HAP-1 (cell line): ENCODE results near the gene MIOS.
A peak's percentile ranks its signal among the peaks of the same experiment; 100 is the strongest.

Source experiments
- DNase-seq, 2 experiments: peaks; one replicate each; pipeline ENCODE4 v3.0.0-alpha.2; 2016 to 2020; ENCODE audit warnings: low spot score in 2 of 2
- H3K27me3 ChIP-seq: fragments of 250-450 bp; sonication (Bioruptor Pico); 2 replicates; pipeline ENCODE4 v1.5.1; 2020; ENCODE audit warnings: low read depth, mild to moderate bottlenecking, moderate library complexity
- H3K36me3 ChIP-seq: fragments of 250-450 bp; sonication (Bioruptor Pico); replicated peaks from 2 replicates; pipeline ENCODE4 v1.5.1; 2020; ENCODE audit warnings: mild to moderate bottlenecking
- H3K4me1 ChIP-seq: fragments of 250-450 bp; sonication (Bioruptor Pico); 2 replicates; pipeline ENCODE4 v1.5.1; 2020; ENCODE audit warnings: mild to moderate bottlenecking
- H3K4me3 ChIP-seq: fragments of 250-450 bp; sonication (Bioruptor Pico); 2 replicates; pipeline ENCODE4 v1.5.1; 2020; ENCODE audit warnings: mild to moderate bottlenecking, moderate library complexity
- H3K9me3 ChIP-seq: fragments of 250-450 bp; sonication (Bioruptor Pico); 2 replicates; pipeline ENCODE4 v1.5.1; 2020; ENCODE audit warnings: mild to moderate bottlenecking, moderate library complexity
- in situ Hi-C: fragments of 300-500 bp; cut with MboI; formaldehyde crosslinking; loops from 3 replicates; pipeline ENCODE4 v1.14.3; 2020; ENCODE audit warnings: low sequenced_read_pairs, inconsistent platforms, mixed read lengths

Gene MIOS

DNA sequence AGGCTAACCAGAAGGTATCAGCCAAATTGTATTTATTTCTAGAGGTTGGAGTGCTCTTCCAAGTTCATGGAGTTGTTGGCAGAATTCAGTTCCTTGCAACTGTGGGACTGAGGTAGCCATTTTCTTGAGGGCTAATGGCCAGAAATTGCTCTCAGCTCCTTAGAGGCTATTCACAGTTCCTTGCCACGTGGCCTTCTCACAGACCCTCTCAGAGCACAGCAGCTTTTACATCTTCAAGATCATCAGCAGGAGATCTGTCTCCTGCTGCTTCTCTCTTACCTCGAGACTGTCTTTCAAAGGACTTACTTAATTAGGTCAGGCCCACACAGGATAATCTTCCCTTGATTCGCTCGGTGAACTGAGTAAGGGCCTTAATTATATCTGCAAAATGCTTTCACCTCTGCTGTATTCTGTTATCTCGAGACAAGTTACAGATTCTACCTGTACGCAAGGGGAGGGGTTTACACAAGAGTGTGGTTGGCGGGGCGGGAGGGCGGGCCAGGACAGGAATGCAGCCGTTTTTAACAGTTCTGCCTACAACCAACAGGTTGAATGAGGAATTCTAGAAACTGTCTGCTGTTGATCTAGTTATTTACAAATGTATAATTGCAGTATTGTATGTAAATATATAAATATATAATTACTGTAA is 15.0 kb downstream of the MIOS start:
- in situ Hi-C loops = no loop called here
- no peaks in the 10 kb centered on the region; the same call in 1 of the 2 replicates for H3K4me1 ChIP-seq
- H3K4me3 ChIP-seq = no peak overlapping the region
- DNase-seq = no peak
- H3K36me3 ChIP-seq = no peaks in the 10 kb centered on the region; the same call in 1 of the 2 replicates
- H3K9me3 ChIP-seq = no peaks in the 10 kb centered on the region
- no peaks in the 10 kb centered on the region for H3K27me3 ChIP-seq

DNA sequence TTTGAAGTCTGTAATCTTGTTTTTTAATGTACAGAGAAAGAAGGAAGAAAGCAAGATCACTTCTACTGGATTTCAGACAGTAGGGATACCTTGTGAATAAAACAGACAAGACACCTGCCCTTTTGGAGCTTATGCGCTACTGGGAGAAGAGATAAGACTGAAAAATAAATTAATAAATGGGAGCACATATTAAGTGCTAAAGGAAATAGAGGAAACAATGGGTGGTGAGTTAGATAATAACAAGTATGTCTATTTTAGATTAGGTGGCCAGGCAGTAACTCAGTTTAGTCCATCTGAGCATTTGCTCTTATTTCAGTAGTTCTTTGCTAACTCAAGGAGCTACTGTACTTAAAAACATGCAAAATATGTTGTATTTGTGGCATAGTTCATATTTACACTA is 15.9 kb downstream of the MIOS start:
- H3K4me3 ChIP-seq = no peak overlapping the region
- no peaks in the 10 kb centered on the region; the same call in 1 of the 2 replicates for H3K36me3 ChIP-seq
- H3K4me1 ChIP-seq = no peaks in the 10 kb centered on the region
- H3K27me3 ChIP-seq = no peaks in the 10 kb centered on the region
- H3K9me3 ChIP-seq = no peaks in the 10 kb centered on the region
- DNase-seq = no peak
- in situ Hi-C loops = no loop called here

DNA sequence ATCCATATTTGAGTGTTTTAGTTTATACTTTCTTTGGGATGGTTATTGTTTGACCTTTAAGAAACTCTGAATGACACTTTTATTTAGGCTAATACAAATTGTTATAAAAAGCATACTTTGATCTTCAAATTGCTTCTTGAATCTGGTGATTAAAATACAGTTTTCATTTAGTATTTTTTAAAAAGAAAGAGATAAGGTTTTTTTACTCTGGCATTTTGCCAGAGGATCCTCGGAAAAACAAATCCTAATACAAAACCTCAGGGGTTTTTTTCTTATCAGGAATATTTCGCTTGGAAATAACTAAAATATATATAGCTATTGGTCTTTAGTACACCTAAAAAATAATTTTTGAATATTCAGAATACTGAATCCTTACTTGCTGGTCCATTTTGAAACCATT is 17.0 kb downstream of the MIOS start:
- Histone ChIP-seq H3K4me1 (no peaks in the 10 kb centered on the region), H3K36me3 (no peaks in the 10 kb centered on the region; the same call in 1 of the 2 replicates), H3K9me3 (no peaks in the 10 kb centered on the region), H3K4me3 (no peak overlapping the region), H3K27me3 (no peaks in the 10 kb centered on the region)
- in situ Hi-C loops = no loop called here
- no peak for DNase-seq

DNA sequence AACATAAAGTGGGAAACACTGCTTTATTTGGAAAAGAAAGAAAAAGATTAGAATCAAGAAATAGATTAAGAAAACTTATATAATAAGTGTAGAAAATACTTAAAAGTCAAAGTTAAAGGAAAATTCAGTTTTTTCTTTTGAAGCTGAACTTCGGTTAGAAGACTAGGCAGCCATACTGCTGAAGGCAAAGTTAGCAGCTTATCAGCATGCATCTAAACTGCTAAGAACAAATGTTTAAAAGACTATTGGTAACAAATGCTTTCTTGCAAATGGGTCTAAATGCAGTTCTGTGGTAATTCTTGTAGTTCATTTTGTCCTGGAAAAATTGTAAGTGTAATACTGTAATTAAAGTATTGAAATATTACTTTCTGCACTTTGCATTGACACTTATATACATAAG is 18.0 kb downstream of the MIOS start:
- in situ Hi-C loops = no loop called here
- H3K36me3 ChIP-seq = no peaks in the 10 kb centered on the region; the same call in 1 of the 2 replicates
- H3K4me1 ChIP-seq = no peaks in the 10 kb centered on the region
- H3K4me3 ChIP-seq = no peak overlapping the region
- DNase-seq = no peak
- no peaks in the 10 kb centered on the region for H3K9me3 ChIP-seq
- no peaks in the 10 kb centered on the region for H3K27me3 ChIP-seq

DNA sequence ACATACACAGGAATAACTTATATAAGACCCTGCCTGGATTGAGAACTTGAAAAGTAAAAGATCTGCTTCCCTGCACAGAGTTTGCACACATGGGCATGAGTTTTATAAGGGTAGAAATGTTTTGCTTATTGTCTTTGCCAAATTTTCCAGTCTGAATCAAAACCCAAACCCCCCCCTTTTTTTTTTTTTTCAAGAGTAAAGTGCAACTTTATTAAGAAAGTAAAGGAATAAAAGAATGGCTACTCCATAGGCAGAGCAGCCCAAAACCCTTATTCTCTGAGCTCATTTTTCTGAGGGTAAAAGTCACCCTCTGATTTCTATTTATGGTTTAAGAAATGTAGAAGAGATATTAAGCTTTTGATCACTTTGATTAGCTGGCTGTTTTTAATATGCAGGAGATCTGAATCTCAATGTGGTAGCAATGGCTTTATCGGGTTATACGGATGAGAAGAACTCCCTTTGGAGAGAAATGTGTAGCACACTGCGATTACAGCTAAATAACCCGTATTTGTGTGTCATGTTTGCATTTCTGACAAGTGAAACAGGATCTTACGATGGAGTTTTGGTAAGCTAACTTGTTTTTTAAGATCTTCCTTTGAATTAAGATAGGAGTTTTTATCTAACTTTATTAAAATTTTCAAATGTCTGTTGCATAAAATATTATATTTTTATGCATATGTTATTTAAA is 18.7 kb downstream of the MIOS start:
- Histone ChIP-seq H3K36me3 (no peaks in the 10 kb centered on the region; the same call in 1 of the 2 replicates), H3K9me3 (no peaks in the 10 kb centered on the region), H3K4me1 (no peaks in the 10 kb centered on the region; the same call in 1 of the 2 replicates), H3K4me3 (no peak overlapping the region), H3K27me3 (no peaks in the 10 kb centered on the region)
- no peak for DNase-seq
- in situ Hi-C loops = no loop called here

DNA sequence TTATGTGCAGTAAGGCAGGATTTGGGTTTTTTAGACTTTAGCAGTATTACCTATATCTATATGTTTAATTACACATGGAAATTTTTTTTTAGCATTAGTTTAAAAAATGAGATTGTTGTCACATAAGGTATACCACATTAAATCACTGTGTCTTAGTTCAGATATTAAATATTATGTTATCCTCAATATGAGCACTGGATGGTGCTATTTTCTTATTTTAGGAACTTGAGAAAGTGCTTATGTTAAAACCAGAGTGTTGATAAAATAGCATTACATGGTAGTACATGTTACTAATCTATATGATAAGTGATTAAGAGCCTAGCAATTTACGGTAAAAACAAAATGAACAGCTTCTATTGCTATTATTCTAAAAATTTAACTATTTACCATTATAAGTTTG is 28.8 kb downstream of the MIOS start:
- H3K27me3 ChIP-seq = no peaks in the 10 kb centered on the region
- in situ Hi-C loops = no loop called here
- H3K4me1 ChIP-seq = no peaks in the 10 kb centered on the region
- peak in 1 of 2 experiments; percentile 16 for DNase-seq
- H3K4me3 ChIP-seq = no peak overlapping the region
- H3K36me3 ChIP-seq = peaks cover 16% of the 10 kb centered on the region
- H3K9me3 ChIP-seq = peaks cover 3% of the 10 kb centered on the region; the same call in 1 of the 2 replicates

DNA sequence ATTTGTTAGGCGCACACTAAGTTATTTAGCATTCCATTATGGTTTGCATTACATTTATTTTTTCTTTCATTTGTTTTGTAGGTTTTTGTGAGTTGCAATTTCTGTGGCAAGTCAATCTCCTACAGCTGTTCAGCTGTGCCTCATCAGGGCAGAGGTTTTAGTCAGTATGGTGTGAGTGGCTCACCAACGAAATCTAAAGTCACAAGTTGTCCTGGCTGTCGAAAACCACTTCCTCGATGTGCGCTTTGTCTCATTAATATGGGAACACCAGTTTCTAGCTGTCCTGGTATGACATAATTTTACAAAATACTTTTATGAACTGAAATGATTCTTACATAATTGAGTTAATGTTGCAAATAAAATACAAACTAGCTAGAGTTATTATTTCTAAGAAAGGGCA is 29.5 kb downstream of the MIOS start:
- Histone ChIP-seq H3K4me3 (no peak overlapping the region), H3K9me3 (peaks cover 3% of the 10 kb centered on the region; the same call in 1 of the 2 replicates), H3K36me3 (peaks cover 16% of the 10 kb centered on the region), H3K27me3 (no peaks in the 10 kb centered on the region), H3K4me1 (no peaks in the 10 kb centered on the region)
- no peak for DNase-seq
- in situ Hi-C loops = no loop called here

DNA sequence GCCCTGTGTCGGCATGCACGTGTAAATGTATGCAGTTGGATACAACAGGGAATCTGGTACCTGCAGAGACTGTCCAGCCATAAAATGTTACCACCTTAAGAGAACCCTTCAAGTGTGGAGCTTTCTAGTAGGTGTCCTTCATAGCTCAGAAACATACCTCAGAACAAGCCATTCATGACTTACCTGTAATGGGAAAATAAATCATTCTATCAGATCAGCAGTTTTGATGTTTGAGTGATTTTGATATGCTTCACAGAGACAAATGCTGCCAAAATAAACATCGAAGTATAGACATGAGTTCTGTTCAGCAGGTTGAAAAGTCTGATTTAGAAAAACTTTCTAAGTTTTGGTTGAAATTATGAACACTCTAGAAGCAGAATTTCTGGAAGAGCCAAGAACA is 40.3 kb downstream of the MIOS start:
- in situ Hi-C loops = no loop called here
- Histone ChIP-seq H3K27me3 (no peaks in the 10 kb centered on the region), H3K36me3 (no peaks in the 10 kb centered on the region; the same call in 1 of the 2 replicates), H3K9me3 (no peaks in the 10 kb centered on the region), H3K4me3 (no peak overlapping the region), H3K4me1 (peaks cover 3% of the 10 kb centered on the region; the same call in 1 of the 2 replicates)
- no peak for DNase-seq

DNA sequence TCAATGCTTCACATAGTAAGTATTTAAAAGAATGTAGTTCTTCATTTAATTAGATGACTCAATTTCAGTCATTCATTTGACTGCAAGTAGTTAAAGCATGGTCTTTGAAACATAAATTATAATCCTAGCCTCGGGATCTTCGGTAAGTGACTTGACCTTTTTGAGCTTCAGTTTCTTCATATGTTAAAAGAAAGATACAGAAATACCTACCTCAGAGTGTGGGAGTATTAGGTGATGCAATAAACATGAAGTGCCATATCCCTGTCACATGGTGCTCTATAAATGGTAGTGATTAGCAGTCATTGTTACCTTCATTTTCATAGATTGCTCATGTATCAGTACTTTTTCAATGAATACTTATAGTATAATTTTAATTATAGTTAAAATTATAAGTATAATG is 42.6 kb downstream of the MIOS start:
- in situ Hi-C loops = no loop called here
- no peaks in the 10 kb centered on the region; the same call in 1 of the 2 replicates for H3K36me3 ChIP-seq
- peak in 1 of 2 experiments; percentile 63 for DNase-seq
- H3K4me1 ChIP-seq = peaks cover 3% of the 10 kb centered on the region; the same call in 1 of the 2 replicates
- no peak overlapping the region for H3K4me3 ChIP-seq
- H3K9me3 ChIP-seq = no peaks in the 10 kb centered on the region
- H3K27me3 ChIP-seq = no peaks in the 10 kb centered on the region

DNA sequence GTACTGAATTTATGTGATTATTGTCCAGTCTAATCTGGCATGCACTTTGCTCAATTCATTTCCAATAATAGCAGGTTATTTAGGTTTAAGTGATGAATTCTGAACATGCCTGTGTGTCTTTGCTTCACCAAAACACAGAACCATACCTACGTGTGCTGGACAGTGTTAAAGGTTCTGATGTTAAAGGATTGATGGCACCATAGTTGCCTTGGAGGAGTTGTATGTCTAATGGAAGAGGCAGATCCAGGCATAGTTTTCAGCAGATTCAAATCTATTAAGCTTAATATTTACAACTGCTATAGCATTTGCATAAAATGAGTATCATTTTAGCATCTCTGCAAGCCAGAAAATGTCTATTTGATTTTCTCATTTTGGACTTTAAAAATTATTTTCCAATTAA is 45.8 kb downstream of the MIOS start:
- no peak for DNase-seq
- H3K4me1 ChIP-seq = peaks cover 3% of the 10 kb centered on the region; the same call in 1 of the 2 replicates
- H3K36me3 ChIP-seq = no peaks in the 10 kb centered on the region
- H3K9me3 ChIP-seq = no peaks in the 10 kb centered on the region
- in situ Hi-C loops = no loop called here
- H3K4me3 ChIP-seq = no peak overlapping the region
- no peaks in the 10 kb centered on the region for H3K27me3 ChIP-seq

DNA sequence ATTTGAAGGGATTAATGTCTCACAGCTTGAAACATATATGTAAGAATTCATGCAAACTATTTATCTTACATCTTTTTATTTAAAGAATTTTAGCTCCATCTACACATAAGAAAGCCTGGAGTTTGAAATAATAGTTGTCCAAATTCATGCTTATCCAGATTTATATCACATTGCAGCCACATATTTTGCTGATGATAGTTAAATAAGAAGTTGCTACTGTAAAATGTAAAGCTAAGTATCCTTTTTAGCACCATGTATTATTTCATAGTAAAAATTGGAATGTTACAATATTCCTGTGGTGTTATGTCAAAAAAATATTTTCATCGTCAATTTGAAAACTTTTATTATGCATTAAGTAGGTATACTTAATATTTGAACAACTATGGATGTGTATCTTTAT is 46.5 kb downstream of the MIOS start:
- Histone ChIP-seq H3K9me3 (no peaks in the 10 kb centered on the region), H3K4me3 (no peak overlapping the region), H3K27me3 (no peaks in the 10 kb centered on the region), H3K4me1 (peaks cover 3% of the 10 kb centered on the region; the same call in 1 of the 2 replicates), H3K36me3 (no peaks in the 10 kb centered on the region)
- in situ Hi-C loops = no loop called here
- DNase-seq = no peak

DNA sequence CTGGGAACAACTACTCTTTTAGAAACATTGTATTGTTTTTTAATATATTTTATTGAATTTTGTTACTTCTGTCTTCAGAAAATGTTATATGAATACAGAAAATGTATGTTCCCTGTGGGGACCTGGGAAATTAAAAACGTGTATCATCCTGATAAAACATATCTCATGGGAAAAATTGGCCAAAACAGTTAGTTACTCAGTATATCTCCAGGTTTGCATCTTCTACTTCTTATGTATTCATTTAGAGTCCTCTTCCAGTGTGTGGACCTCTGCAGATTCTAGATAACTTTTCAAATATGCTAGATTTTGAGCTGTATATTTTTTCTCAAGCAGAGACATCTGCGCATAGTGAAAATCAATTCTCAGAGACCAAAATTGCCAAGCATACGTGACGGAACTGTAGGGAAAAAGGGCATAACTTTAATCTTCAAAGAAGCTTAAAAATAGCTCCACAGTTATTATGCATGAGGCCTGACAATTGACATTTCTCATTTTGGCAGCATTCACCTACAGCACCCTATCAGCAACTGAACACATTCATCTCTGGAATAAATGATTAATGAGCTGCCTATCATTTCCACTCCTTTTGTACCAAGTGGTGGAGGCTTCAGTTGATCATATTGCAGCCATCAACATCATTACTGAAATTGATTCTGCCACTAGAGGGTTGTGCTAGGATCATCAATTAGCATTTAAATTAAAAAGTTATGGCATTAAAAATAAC is 47.5 kb downstream of the MIOS start:
- no peak overlapping the region for H3K4me3 ChIP-seq
- in situ Hi-C loops = no loop called here

DNA sequence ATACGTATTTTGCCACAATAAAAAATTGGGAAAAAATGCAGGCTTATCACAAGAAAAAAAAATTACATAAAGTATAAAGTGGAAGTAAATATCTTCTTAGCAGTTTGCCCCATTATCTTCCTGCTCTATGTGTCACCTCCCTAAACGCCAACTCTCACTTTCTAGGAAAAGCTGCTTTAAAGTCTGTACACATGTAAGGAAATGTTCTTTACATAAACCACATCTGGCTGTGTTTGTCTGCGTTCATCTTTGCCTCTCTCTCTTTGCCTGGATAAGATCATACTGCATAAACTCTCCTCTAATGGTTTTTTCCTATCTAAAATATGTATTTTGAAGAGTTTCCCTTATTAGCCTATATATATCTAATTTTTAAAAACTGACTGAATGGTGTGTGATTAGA is 50.9 kb downstream of the MIOS start:
- no peak for DNase-seq
- in situ Hi-C loops = no loop called here
- Histone ChIP-seq H3K9me3 (no peaks in the 10 kb centered on the region), H3K36me3 (no peaks in the 10 kb centered on the region), H3K4me3 (no peak overlapping the region), H3K27me3 (no peaks in the 10 kb centered on the region), H3K4me1 (no peaks in the 10 kb centered on the region)

More for the DNA sequence above, 47.5 kb downstream of the MIOS start:
- H3K27me3 ChIP-seq = no peaks in the 10 kb centered on the region
- no peaks in the 10 kb centered on the region for H3K9me3 ChIP-seq
- no peaks in the 10 kb centered on the region for H3K36me3 ChIP-seq
- no peak for DNase-seq
- H3K4me1 ChIP-seq = no peaks in the 10 kb centered on the region

DNA sequence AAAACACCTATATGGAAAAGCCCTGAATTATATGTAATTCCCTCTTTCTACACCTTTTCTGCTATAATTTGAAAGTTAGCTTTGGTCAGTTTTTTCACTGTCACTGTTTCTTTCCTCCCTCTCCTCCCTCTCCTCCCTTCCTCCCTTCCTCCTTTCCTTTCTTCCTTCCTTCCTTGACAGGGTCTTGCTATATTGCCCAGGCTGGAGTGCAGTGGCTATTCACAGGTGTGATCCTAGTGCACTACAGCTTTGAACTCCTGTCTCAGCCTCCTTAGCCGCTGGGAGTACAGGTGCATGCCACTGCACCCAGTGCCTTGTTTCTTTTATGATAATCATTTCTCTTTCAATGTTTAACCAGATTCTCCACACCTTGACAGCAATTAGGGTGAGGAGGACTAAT is 51.7 kb downstream of the MIOS start:
- H3K4me1 ChIP-seq = peaks cover 4% of the 10 kb centered on the region
- H3K36me3 ChIP-seq = no peaks in the 10 kb centered on the region
- no peaks in the 10 kb centered on the region for H3K9me3 ChIP-seq
- DNase-seq = no peak
- H3K4me3 ChIP-seq = no peak overlapping the region
- H3K27me3 ChIP-seq = no peaks in the 10 kb centered on the region
- in situ Hi-C loops = no loop called here
